Natural killer cell (primary cell): ENCODE measurements around the gene SLC43A3. TPM values are rescaled to one million over a fixed set of nuclear protein-coding genes. Genes with fewer than 3 reads are reported as not detected.

ENCODE experiments used
- ATAC-seq, 3 donors: fragments of 150-1000 bp in 2 of 3; fragments of 200-7000 bp in 1 of 3; cut with Tn5 transposase; 1 replicate in 1 of 3; 2 replicates in 2 of 3; pipeline ENCODE4 v1.10.0; 2021; ENCODE audit warnings: mild to moderate bottlenecking in 2 of 3, moderate library complexity in 2 of 3
- DNase-seq, 2 donors: peaks; one replicate each; pipeline versions ENCODE4 v3.0.0 to v3.0.0-alpha.2; 2013 to 2021; ENCODE audit warnings: mixed read lengths in 1 of 2
- H3K27ac ChIP-seq: one replicate; pipeline ENCODE4 v1.5.1; 2013; ENCODE audit warnings: mild to moderate bottlenecking, low read length
- H3K27me3 ChIP-seq: one replicate; pipeline ENCODE4 v1.6.1; 2013; ENCODE audit warnings: low read length; ENCODE audit not compliant: control insufficient read depth, insufficient read depth
- H3K36me3 ChIP-seq: one replicate; pipeline ENCODE4 v1.6.1; 2013; ENCODE audit warnings: low read length; ENCODE audit not compliant: control insufficient read depth, insufficient read depth
- H3K4me1 ChIP-seq: one replicate; pipeline ENCODE4 v1.6.1; 2013; ENCODE audit warnings: low read length; ENCODE audit not compliant: control insufficient read depth, insufficient read depth
- H3K4me3 ChIP-seq: one replicate; pipeline ENCODE4 v1.5.1; 2013; ENCODE audit warnings: low read length
- H3K9me3 ChIP-seq: one replicate; pipeline ENCODE4 v1.6.1; 2013; ENCODE audit warnings: low read length; ENCODE audit not compliant: control insufficient read depth, insufficient read depth
- H3K27ac Mint-ChIP-seq, 2 donors: one replicate each; pipeline ENCODE4 v1.8.0; 2022; ENCODE audit warnings: mild to moderate bottlenecking in 2 of 2, mixed read lengths in 2 of 2, moderate library complexity in 1 of 2
- H3K27me3 Mint-ChIP-seq, 2 donors: one replicate each; pipeline ENCODE4 v1.8.0; 2022; ENCODE audit warnings: low read depth in 2 of 2, mixed read lengths in 2 of 2
- H3K36me3 Mint-ChIP-seq: one replicate; pipeline ENCODE4 v1.8.0; 2022; ENCODE audit warnings: mixed read lengths
- H3K4me1 Mint-ChIP-seq, 2 donors: one replicate each; pipeline ENCODE4 v1.8.0; 2022; ENCODE audit warnings: mixed read lengths in 2 of 2
- H3K4me3 Mint-ChIP-seq: one replicate; pipeline ENCODE4 v1.8.0; 2022; ENCODE audit warnings: mild to moderate bottlenecking, moderate library complexity, mixed read lengths
- H3K9me3 Mint-ChIP-seq, 2 donors: one replicate each; pipeline ENCODE4 v1.8.0; 2022; ENCODE audit warnings: mixed read lengths in 2 of 2
- WGBS: methylation state at CpG from one replicate; pipeline ENCODE4 v1.1.7; 2013; ENCODE audit warnings: missing lambda C conversion rate; ENCODE audit not compliant: insufficient coverage; 5-methylcytosine and 5-hydroxymethylcytosine counted together
- intact Hi-C: fragments of 100-400 bp; cut with micrococcal nuclease; formaldehyde crosslinking; loops from one replicate; pipeline ENCODE4 v1.14.2; 2022
- total RNA-seq, 4 donors: library from RNA; stranded (reverse); fragments of 120-200 nt in 1 of 4; gene quantifications; one replicate each; pipeline versions ENCODE4 v1.2.3 to v1.2.4, GENCODE V29; 2013 to 2022
- TF ChIP-seq, protein P1 (sequence below): fragments of 200-600 bp; IDR thresholded peaks from one replicate; pipeline ENCODE4 v1.8.0; 2022; ENCODE audit warnings: antibody characterized with exemption

SLC43A3 gene
- total RNA-seq, 3 donors from 2014 or later (not counting 1 experiment from before 2014, with no cell fraction given): 17.0 to 22.2 (median 20.7) TPM

DNA sequence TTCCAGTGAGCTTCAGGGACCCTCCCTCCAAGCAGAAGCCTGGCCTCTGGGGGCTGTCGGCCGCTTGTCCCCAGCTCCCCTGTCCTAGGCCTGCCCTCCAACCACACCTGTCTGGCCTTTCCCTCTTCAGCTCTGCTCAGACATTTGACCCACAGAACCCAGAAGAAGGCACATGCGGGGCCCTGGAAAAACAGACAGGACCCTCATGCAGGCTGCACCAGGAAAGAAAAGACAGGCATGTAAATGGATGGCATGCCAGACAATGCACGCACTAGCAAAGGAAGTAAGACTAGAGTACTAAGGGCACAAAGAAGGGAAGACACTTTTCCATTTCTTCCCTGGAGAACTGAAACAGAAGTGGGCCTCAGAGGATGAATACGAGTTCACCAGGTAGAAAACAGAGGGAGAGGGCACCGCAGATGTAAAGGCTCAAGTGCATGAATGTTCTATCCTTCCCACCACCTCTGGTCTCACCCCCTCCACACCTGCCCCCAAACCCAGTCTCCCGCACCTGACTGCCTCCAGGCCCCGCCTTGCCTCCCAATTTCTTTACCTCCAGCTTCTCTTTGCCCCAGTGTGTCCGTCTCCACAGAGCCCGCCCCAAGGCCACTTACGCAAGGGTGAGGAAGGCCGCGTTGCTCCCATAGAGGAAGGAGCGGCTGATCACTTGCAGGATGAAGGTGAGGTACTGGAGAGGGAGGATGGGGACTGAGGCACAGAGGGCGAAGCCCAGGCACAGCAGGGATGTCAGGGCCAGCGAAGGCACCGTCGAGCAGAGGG is 17.4 kb downstream of the SLC43A3 start:
- ATAC-seq (no peak), DNase-seq (no peak)
- no peak overlapping the region for H3K4me3 Mint-ChIP-seq
- peaks cover 0 to 4% of the 10 kb centered on the region in 2 donors for H3K4me1 Mint-ChIP-seq
- H3K4me3 ChIP-seq: no peak overlapping the region
- H3K27me3 Mint-ChIP-seq: no peaks in the 10 kb centered on the region
- 97% methylated on average over 18 of the region's 18 CpGs for WGBS
- peaks cover 14% of the 10 kb centered on the region for H3K4me1 ChIP-seq
- peaks cover 25% of the 10 kb centered on the region for H3K36me3 ChIP-seq
- no peaks in the 10 kb centered on the region for H3K9me3 Mint-ChIP-seq
- H3K27ac ChIP-seq: no peak overlapping the region
- TF ChIP-seq, protein P1, sequence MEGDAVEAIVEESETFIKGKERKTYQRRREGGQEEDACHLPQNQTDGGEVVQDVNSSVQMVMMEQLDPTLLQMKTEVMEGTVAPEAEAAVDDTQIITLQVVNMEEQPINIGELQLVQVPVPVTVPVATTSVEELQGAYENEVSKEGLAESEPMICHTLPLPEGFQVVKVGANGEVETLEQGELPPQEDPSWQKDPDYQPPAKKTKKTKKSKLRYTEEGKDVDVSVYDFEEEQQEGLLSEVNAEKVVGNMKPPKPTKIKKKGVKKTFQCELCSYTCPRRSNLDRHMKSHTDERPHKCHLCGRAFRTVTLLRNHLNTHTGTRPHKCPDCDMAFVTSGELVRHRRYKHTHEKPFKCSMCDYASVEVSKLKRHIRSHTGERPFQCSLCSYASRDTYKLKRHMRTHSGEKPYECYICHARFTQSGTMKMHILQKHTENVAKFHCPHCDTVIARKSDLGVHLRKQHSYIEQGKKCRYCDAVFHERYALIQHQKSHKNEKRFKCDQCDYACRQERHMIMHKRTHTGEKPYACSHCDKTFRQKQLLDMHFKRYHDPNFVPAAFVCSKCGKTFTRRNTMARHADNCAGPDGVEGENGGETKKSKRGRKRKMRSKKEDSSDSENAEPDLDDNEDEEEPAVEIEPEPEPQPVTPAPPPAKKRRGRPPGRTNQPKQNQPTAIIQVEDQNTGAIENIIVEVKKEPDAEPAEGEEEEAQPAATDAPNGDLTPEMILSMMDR: no peak
- no peaks in the 10 kb centered on the region for H3K27me3 ChIP-seq
- H3K9me3 ChIP-seq: no peaks in the 10 kb centered on the region
- no peaks in the 10 kb centered on the region for H3K36me3 Mint-ChIP-seq
- intact Hi-C loops: no loop called here
- H3K27ac Mint-ChIP-seq: no peak overlapping the region

DNA sequence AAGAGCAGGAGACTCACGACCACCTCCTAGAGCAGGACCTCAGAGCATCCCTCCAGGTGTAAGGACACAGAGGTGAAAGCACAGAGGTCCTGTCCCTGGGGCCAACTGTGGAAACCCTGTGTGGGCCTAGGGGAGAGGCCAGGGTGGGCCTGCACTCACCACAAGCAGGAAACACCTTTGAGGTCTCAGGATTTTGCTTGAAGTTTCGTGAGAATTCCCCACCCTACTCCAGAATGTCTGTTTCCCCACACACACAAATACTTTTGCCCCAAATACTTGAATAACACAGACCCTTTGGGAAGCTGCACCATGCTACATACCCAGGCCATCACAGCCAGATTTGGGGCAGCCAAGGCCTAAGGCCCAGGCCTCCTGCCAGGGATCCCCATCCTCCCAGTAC is 18.1 kb downstream of the SLC43A3 start:
- H3K9me3 Mint-ChIP-seq: no peaks in the 10 kb centered on the region
- no peak overlapping the region for H3K4me3 Mint-ChIP-seq
- no peaks in the 10 kb centered on the region for H3K9me3 ChIP-seq
- H3K27ac ChIP-seq: no peak overlapping the region
- TF ChIP-seq, protein P1: no peak
- intact Hi-C loops: no loop called here
- no peak for DNase-seq
- ATAC-seq: no peak
- no peaks in the 10 kb centered on the region for H3K27me3 Mint-ChIP-seq
- H3K27me3 ChIP-seq: no peaks in the 10 kb centered on the region
- H3K36me3 ChIP-seq: peaks cover 23% of the 10 kb centered on the region
- H3K4me1 Mint-ChIP-seq: peaks cover 0 to 4% of the 10 kb centered on the region in 2 donors
- H3K4me1 ChIP-seq: peaks cover 14% of the 10 kb centered on the region
- H3K27ac Mint-ChIP-seq: no peak overlapping the region
- no peak overlapping the region for H3K4me3 ChIP-seq
- 42% methylated on average over 2 of the region's 2 CpGs for WGBS
- H3K36me3 Mint-ChIP-seq: no peaks in the 10 kb centered on the region

DNA sequence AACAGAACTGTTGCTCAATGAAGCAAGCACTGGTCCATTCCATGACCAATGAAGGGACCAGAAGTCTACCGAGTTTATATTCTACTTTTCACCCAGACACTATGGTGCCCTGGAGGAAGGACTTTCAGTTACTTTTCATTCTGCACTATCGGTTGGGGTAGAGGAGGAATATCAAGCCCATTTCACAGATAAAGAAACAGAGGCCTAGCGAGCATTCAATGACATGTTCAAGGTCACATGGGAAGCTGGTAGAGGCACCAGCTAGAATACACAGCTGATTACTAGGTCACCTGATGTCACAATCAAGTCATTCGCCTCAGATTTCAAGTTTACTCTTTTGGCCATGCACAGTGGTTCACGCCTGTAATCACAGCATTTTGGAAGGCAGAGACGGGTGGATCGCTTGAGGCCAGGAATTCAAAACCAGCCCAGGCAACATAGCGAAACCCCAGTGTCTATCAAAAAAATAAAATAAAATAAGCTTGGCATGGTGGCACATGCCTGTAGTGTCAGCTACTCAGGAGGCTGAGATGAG is 18.9 kb downstream of the SLC43A3 start:
- H3K36me3 Mint-ChIP-seq: no peaks in the 10 kb centered on the region
- DNase-seq (no peak), ATAC-seq (no peak)
- intact Hi-C loops: no loop called here
- H3K4me1 ChIP-seq: peaks cover 14% of the 10 kb centered on the region
- no peaks in the 10 kb centered on the region for H3K27me3 Mint-ChIP-seq
- H3K36me3 ChIP-seq: peaks cover 18% of the 10 kb centered on the region
- no peak overlapping the region for H3K4me3 Mint-ChIP-seq
- no peak overlapping the region for H3K27ac ChIP-seq
- H3K27ac Mint-ChIP-seq: no peak overlapping the region
- H3K4me1 Mint-ChIP-seq: peaks cover 0 to 4% of the 10 kb centered on the region in 2 donors
- H3K27me3 ChIP-seq: no peaks in the 10 kb centered on the region
- 93% methylated on average over 8 of the region's 8 CpGs for WGBS
- no peaks in the 10 kb centered on the region for H3K9me3 Mint-ChIP-seq
- no peak overlapping the region for H3K4me3 ChIP-seq
- TF ChIP-seq, protein P1: no peak
- no peaks in the 10 kb centered on the region for H3K9me3 ChIP-seq
